ENCODE data around the gene RTL10.
"Not testable (repeated sequence)": the region's sequence is repeated elsewhere in the genome, so short reads cannot be mapped to it uniquely, and the experiment has no call there.

The RTL10 gene

DNA sequence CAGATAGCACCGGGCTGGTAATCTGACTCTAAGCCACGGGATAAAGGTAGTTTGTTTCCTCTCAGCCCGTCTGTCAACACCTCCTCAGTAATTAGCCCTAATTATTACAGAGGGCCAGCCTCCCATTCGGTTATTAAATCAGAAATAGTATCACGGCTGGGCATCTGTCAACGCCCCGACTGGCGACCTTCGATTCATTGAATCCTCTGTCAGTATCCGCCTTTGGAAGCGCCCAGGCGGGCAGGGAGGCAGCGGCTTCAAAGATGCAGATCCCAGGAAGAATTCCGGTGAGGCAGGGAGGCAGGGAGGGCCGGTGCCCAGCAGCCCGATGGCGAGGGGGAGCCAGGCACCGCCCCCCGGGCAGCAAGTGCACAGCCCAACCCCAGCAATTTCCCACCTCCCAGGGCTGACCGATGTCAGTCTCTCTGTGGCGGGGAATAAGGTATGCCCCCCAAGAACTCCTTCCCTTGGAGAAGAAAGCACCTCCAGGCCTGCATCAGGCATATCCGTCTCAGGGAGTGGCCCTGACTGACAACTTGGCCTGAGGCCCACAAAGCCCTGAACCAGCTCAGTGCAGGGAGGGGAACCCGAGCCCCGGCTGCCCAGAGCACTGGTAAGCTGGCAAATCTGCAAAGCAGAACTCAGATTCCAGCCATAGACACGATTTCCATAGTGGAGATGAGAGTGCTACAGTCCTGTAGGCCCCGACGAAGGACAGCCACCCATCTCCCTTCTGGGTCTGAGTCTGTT is 11.4 kb downstream of the RTL10 start:
- no peak for DNase-seq (ENCODE audit: low read depth in 2 of 2)

DNA sequence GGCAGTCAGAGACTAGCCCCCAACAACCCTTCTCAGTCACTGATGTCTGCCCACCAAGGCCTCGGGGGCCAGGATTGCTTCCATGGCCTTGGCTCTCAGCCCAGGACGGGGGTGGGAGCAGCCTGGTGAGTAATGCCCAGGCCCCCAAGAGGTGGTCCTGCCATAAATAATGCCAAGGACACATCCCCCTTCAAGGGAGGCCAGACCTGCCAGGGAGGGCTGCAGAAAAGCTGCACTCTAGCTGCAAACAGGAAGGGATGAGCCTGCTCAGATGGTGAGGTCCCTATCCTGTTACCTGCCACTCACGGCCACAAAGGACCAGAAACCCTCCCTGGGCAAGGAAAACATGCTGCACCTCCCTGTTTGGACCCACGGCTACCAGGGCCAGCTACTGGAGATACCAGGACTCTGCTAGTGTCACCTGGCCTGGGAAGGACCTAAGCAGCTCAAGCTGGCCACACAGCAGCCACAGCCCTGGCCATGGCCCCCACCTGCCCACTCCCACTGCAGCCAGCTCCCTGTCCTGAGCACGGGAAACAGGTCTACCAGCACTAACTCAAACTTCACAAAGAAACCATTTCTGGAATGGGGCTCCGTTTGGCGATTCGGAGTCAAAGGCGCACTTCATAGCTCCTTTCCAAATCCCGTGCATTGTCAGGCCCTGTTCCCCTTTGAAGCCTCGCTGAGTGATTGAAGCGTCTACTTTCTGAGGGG is 12.1 kb downstream of the RTL10 start:
- DNase-seq (ENCODE audit: low read depth in 2 of 2), result no peak

DNA sequence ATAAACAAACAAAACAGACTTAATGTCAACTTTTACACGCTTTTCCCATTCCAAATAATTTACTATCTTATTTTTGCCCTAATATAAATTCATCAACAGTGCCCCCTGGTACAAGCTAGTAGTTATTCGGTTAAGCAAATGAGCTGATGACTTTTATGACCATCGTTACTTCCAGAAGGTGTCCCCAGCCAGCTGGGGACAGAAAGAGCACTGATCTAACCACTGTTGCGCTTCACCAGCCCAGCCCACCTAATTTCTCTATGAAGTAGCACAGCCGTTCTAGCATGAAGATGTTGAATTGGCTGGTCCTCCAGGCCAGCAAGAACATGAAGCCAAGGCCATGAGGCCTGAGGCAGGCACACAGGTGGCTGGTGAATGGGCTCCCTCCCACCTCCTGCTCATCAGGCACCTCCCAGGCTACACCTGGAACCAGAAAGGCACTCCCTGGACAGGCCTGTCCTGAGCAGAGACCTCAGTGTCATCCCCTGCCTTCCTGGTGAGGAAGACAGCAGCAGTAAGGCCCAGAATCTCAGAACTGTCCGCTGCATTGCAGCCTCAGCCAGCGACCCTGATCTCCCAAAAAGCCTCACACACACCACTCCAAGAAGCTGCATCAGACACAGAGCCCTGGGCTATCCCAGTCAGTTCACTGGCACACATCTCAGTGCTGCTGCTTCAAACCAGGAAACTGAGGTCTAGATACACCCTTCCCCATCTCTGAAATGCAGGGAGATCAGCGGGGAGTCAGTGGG is 12.9 kb downstream of the RTL10 start:
- no peak for DNase-seq (ENCODE audit: low read depth in 2 of 2)

DNA sequence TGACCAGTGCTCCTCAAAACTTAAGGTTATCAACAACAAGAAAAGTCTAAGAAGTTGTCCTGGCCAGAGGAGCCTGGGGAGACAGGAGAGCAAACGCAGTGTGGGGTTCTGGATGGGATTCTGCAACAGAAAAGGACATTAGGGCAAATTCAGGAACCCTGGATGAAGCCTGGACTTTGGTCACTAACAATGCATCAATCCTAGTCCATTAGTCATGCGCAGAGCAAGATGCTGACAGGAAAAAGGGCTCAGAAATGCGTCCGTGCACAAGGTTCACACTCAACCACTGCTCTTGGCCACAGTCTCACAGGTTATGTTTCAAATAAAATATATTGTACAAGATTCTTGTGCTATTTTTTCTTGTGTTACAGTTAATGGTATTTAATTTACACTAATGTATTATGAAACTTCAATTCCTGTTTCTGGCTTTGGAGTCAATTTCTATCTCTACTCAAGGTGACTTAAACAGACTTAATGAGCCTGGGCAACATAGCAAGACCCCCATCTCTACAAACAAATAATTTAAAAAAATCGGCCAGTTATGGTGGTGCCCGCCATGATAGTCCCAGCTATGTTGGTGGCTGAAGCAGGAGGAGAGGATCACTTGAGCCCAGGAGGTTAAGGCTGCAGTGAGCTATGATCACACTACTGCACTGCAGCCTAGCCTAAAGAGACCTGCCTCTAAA is 13.6 kb downstream of the RTL10 start:
- no peak for DNase-seq (ENCODE audit: low read depth in 2 of 2)

GRCh38 chr22:19840059-19840458 is 14.6 kb downstream of the RTL10 start:
- DNase-seq (ENCODE audit: low read depth in 2 of 2), result no peak

- no peak for DNase-seq (ENCODE audit: low read depth in 2 of 2)
Measured at GRCh38 chr22:19837915-19838314, 16.8 kb downstream of the RTL10 start.

GRCh38 chr22:19836512-19836911 is 18.2 kb downstream of the RTL10 start:
- no peak for DNase-seq (ENCODE audit: low read depth in 2 of 2)

GRCh38 chr22:19834599-19834998 is 20.1 kb downstream of the RTL10 start:
- DNase-seq (ENCODE audit: low read depth in 2 of 2), result no peak

GRCh38 chr22:19833327-19833726 is 21.3 kb downstream of the RTL10 start:
- not testable (repeated sequence) for DNase-seq (ENCODE audit: low read depth in 2 of 2)

DNA sequence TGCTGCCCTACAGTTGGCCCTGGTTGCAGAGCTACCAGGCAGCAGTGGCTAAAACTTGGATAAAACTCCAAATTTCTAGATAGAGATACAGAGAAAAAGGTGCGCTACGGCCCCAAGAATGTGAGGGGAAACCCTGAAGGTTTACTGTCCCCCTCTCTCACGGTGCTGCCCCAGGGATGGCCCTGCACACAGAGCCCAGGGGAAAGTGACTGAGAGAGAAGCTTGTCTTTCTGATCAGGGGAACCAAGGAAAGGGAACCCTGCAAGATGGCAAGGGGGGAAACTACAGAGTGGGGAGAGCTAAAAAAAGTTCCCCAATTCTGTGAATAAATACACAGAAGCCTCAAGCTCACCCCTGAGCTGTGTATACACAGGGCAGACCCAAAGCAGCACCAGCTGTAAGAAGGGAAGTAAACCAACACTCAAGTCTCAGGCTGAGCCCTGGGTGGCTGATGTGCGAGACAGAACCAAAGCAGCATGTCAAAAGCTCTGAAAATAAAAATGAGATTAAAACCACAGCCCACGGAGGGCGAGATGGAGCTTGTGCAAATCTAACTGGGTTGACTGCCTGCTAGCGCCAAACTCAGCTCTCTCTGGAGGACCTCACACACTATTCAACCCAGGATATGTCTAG is 22.1 kb downstream of the RTL10 start:
- no peak for DNase-seq (ENCODE audit: low read depth in 2 of 2)

- not testable (repeated sequence) for DNase-seq (ENCODE audit: low read depth in 2 of 2)
Measured at GRCh38 chr22:19831979-19832378, 22.7 kb downstream of the RTL10 start.

- DNase-seq (ENCODE audit: low read depth in 2 of 2), result no peak
Measured at GRCh38 chr22:19831016-19831415, 23.7 kb downstream of the RTL10 start.

GRCh38 chr22:19828035-19828401 is 26.7 kb downstream of the RTL10 start:
- no peak for DNase-seq (ENCODE audit: low read depth in 2 of 2)

DNA sequence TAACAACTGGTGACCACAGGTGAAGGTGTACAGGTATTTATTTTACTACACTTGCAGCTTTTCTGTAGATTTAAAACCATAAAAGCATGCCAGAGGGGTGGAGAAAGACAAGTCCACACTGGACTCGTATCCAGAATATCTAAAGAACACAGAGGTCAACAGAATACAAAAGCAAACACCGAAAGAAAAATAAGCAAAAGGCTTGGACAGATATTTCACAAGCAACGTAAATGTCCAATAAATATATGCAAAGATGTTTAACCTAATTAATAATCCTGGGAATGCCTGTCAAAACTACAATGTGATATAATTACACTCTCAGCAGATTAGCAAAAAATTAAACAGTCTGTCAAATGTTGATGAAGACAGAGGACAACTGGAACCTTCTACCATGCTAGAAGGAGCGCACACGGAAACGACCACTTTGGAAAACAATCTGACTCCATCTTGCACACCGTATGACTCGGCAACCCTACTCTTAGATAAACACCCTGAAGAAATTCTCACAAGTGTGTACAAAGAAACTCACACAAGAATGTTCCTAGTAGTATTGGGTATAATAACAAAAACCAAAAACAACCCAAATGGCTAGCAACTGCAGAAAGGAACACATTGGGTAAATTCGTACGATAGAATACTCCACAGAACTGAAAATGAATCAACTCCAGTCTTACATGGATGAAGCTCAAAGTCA is 27.2 kb downstream of the RTL10 start:
- DNase-seq (ENCODE audit: low read depth in 2 of 2), result no peak

DNA sequence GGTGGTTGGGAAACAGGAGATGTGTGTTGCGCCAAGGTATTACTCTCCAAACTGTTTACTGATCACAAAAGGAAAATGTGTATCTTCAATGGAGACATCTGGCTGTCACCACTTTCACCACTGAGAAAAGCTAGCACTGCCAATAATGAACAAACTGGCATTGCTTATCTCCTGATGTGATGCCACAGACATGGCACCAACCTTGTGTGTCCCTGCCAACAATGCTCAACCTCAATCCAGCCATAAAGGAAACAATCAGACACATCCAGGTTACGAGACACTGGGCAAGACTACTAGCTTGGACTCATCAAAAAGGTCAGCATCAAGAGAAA is 28.1 kb downstream of the RTL10 start:
- DNase-seq (ENCODE audit: low read depth in 2 of 2), result no peak

GRCh38 chr22:19825904-19826618 is 28.6 kb downstream of the RTL10 start:
- no peak for DNase-seq (ENCODE audit: low read depth in 2 of 2)

GRCh38 chr22:19824926-19825339 is 29.7 kb downstream of the RTL10 start:
- no peak for DNase-seq (ENCODE audit: low read depth in 2 of 2)

DNA sequence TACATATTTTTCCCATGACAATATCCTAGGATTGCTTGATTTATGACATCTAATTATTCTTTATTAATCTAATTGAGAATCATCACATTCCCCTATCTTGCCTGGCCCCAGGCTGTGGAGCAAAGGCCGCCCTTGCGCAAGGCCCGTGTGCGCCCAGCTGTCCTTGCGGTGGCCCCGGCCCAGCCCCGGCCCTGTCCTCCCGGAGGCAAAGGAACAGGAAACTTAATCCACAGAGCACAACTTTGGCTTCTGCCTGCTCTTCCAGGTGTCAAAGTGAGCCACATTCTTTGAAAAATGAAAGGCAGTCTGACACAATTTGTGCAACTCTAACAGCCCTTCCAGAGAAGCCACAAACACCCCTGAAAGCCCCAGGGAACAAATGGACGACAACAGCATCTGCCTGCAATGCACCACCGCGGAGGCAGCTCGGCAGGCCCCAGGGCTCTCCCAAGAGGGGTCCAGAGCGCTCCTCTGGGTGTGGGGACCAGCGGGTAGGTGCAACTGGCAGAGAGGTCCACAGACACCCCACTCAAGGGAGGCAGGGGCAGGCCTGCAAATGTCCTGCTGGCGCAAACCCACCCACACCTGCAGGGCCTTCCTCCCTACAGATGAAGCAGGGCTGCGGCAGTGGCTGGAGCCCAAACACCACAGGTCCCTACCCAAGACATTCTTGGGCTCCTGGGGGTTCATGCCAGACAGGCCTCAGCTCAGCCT is 30.3 kb downstream of the RTL10 start:
- DNase-seq (ENCODE audit: low read depth in 2 of 2), result no peak

DNA sequence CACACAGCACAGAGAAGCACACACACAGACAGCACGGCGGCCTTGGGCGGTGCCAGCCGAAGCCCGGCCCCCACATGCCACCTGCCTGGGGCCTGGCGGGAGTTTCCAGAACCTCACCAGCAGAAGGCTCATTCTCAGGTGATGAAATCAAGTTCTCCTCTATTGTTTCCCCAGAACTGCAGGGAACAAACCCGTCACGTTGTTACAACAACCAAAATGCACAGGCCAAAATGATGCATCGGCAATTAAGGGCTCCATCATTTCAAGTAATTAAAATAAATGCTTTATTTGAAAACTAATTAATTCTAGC is 30.8 kb downstream of the RTL10 start:
- DNase-seq (ENCODE audit: low read depth in 2 of 2), result no peak
